Measurements from ENCODE around the gene AHCYL1. TPM values are rescaled to one million over a fixed set of nuclear protein-coding genes. Genes with fewer than 3 reads are reported as not detected.

AHCYL1 gene
- total RNA-seq, 1 experiment from 2014 or later: 89.0 TPM

DNA sequence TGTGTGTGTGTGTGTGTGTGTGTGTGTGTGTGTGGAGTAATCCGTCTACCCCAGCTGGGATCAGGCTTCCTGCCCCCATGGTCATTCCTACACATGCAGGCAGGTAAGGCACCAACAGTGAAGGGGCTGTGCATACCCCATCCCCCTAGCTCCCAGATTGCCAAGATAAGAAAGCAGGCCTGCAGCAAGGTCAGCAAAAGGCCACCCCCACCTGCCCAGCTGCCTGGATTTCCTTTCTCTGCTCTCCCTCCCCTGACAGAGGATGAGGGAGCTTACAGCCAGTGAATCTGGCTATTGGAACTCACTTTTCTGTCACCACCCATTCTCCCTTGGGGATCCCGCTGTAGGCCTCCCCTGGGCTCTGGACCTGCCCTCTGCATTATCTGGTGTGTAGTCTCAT lies 78.0 kb downstream of the AHCYL1 start:
- WGBS (ENCODE audit: extremely low coverage, insufficient read length, low lambda C conversion rate): no CpG with 5 or more reads among the region's 2 CpGs
- peaks cover 14 to 26% (median 24%) of the 10 kb centered on the region in 3 experiments for H3K36me3 Mint-ChIP-seq (ENCODE audit: insufficient read depth in 1 of 3, low read depth in 3 of 3)

More for the DNA sequence above, 78.0 kb downstream of the AHCYL1 start:
- Histone ChIP-seq H4K91ac (ENCODE audit: insufficient read length, low read depth, low read length) (no peak overlapping the region), H4K8ac (replicated peaks; ENCODE audit: insufficient read length, low read depth, low read length) (no peak overlapping the region), H2BK120ac (ENCODE audit: low read depth, low read length, poor library complexity, severe bottlenecking) (no peak overlapping the region), H3K23ac (ENCODE audit: insufficient read length, low read depth, low read length) (no peak overlapping the region), H3K4ac (ENCODE audit: low read depth, low read length) (no peak overlapping the region), H3K27ac (ENCODE audit: insufficient read length, low read depth, low read length) (no peak overlapping the region), H2BK20ac (ENCODE audit: low read depth, low read length, poor library complexity, severe bottlenecking) (no peak overlapping the region), H2BK5ac (ENCODE audit: insufficient read length, low read length) (no peak overlapping the region), H3K18ac (ENCODE audit: insufficient read length, low read depth, low read length) (no peak overlapping the region), H3K23me2 (ENCODE audit: insufficient read length, low read depth, low read length, poor library complexity, severe bottlenecking) (no peaks in the 10 kb centered on the region), H2BK12ac (ENCODE audit: insufficient read length, low read depth, low read length) (no peak overlapping the region), H3T11ph (ENCODE audit: low read length) (no peak overlapping the region), H2AFZ (ENCODE audit: low read length) (no peak overlapping the region), H2BK15ac (ENCODE audit: low read depth, low read length) (no peak overlapping the region), H3K9me3 (ENCODE audit: control insufficient read depth, low read depth, low read length) (no peaks in the 10 kb centered on the region), H3K14ac (ENCODE audit: insufficient read depth, low read length) (no peak overlapping the region), H2AK5ac (ENCODE audit: insufficient read length, low read length) (no peak overlapping the region), H3K79me1 (ENCODE audit: insufficient read depth, low read depth, low read length, poor library complexity, severe bottlenecking) (no peaks in the 10 kb centered on the region), H3K79me2 (ENCODE audit: insufficient read depth, low read length) (no peaks in the 10 kb centered on the region), H3K56ac (ENCODE audit: insufficient read length, low read depth, low read length) (no peak overlapping the region), H4K20me1 (ENCODE audit: control insufficient read depth, insufficient read depth, insufficient read length) (peaks cover 4% of the 10 kb centered on the region), H3K4me1 (ENCODE audit: insufficient read depth, low read length) (no peaks in the 10 kb centered on the region), H3K9ac (ENCODE audit: extremely low read depth, insufficient read length, low read length) (no peak overlapping the region), H3K4me2 (ENCODE audit: insufficient read depth, insufficient read length, low read length) (no peak overlapping the region), H3K27me3 (ENCODE audit: insufficient read depth, low read length) (peaks cover 20% of the 10 kb centered on the region), H4K5ac (ENCODE audit: insufficient read length, low read depth, low read length) (no peak overlapping the region)
- no peak overlapping the region for H3K27ac Mint-ChIP-seq
- DNase-seq: no peak
- TF ChIP-seq CTCF (conservative IDR thresholded peaks at IDR 0.05): no peak
- peaks cover 0 to 3% of the 10 kb centered on the region in 2 experiments; a peak in 1 of 4 replicates for H3K4me1 Mint-ChIP-seq
- H3K9me3 Mint-ChIP-seq: no peaks in the 10 kb centered on the region; a peak in 1 of 5 replicates
- H3K27me3 Mint-ChIP-seq (ENCODE audit: low read depth): peaks cover 40% of the 10 kb centered on the region
- no peak overlapping the region for H3K4me3 Mint-ChIP-seq

All from H9 (cell line).